ENCODE measurements around the gene DNAJC3.

Gene DNAJC3

DNA sequence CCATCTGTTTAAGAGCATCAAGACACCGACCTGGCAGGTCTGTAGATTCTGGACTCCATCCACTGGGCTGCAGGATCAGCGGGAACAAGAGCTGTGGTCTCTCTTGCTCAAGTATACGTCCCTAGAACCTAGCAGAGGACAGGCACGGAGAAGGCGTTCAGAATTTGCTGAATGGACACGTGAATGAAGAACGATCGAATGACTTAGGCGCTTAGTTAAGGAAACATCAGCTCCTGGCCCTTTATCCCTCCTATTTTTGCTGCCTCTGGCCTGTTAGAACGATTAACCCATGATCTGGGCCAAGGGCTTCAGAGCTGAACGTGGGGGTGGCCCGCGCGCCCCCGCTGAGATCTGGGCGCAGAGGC is 33.4 kb upstream of the DNAJC3 start:
- TF ChIP-seq, protein P1, sequence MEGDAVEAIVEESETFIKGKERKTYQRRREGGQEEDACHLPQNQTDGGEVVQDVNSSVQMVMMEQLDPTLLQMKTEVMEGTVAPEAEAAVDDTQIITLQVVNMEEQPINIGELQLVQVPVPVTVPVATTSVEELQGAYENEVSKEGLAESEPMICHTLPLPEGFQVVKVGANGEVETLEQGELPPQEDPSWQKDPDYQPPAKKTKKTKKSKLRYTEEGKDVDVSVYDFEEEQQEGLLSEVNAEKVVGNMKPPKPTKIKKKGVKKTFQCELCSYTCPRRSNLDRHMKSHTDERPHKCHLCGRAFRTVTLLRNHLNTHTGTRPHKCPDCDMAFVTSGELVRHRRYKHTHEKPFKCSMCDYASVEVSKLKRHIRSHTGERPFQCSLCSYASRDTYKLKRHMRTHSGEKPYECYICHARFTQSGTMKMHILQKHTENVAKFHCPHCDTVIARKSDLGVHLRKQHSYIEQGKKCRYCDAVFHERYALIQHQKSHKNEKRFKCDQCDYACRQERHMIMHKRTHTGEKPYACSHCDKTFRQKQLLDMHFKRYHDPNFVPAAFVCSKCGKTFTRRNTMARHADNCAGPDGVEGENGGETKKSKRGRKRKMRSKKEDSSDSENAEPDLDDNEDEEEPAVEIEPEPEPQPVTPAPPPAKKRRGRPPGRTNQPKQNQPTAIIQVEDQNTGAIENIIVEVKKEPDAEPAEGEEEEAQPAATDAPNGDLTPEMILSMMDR (IDR thresholded peaks at IDR 0.05) = no peak
- H3K79me2 ChIP-seq = no peaks in the 10 kb centered on the region
- H3K4me2 ChIP-seq (ENCODE audit: low read length) = peak overlapping the region; percentile 74
- H3K27me3 ChIP-seq (ENCODE audit: control insufficient read depth, insufficient read depth, low read length) = no peaks in the 10 kb centered on the region
- peak overlapping the region; percentile 78 for H2AFZ ChIP-seq
- no peak overlapping the region for H3K9ac ChIP-seq
- H3K4me3 ChIP-seq (ENCODE audit: low read depth, low read length) = peak overlapping the region; percentile 8
- no peaks in the 10 kb centered on the region for H3K4me1 ChIP-seq
- no peaks in the 10 kb centered on the region for H3K36me3 ChIP-seq (ENCODE audit: control insufficient read depth, insufficient read depth, low read length)
- peak overlapping the region; percentile 32 for H3K27ac ChIP-seq
- no peaks in the 10 kb centered on the region for H3K9me3 ChIP-seq (ENCODE audit: control insufficient read depth, low read length)

DNA sequence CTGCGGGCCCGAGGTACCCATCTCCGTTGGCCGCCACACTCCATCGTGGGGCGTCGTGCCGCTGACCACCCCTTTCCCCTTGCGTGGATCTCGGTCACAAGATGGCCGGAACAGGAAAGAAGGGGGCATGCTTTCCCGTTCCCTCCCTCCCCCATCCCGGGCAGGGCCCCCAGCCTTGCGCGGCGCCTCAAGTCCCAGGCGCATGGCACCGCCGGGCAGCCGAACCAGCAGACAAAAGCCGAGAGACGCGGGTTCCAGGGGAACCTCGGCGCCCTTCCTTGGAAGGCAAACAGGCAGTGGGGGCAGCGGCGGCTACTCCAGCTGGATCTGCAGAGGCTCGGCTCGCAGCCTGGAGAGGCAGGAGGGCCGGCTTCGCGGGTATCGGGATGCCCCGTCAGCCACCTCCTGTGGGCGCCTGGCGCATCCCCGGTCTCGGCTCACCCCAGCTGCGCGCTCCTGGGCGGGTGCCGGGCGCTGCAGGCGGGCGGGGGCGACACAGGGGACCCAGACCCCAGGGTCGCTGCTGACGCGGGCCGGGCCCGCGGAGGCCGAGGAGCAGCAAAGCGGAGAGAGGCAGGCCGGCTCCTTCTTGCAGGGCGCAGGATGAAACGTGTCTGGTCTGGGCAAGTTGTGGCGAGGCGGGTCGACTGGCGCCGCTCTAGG is 32.9 kb upstream of the DNAJC3 start:
- Histone ChIP-seq H3K27ac (peak overlapping the region; percentile 32), H3K4me2 (ENCODE audit: low read length) (peak overlapping the region; percentile 74), H2AFZ (peak overlapping the region; percentile 78), H3K4me3 (ENCODE audit: low read depth, low read length) (peak overlapping the region; percentile 8), H3K9ac (no peak overlapping the region), H3K27me3 (ENCODE audit: control insufficient read depth, insufficient read depth, low read length) (no peaks in the 10 kb centered on the region), H3K36me3 (ENCODE audit: control insufficient read depth, insufficient read depth, low read length) (no peaks in the 10 kb centered on the region), H3K79me2 (no peaks in the 10 kb centered on the region), H3K4me1 (no peaks in the 10 kb centered on the region), H3K9me3 (ENCODE audit: control insufficient read depth, low read length) (no peaks in the 10 kb centered on the region)
- TF ChIP-seq, protein P1 (IDR thresholded peaks at IDR 0.05) = no peak

DNA sequence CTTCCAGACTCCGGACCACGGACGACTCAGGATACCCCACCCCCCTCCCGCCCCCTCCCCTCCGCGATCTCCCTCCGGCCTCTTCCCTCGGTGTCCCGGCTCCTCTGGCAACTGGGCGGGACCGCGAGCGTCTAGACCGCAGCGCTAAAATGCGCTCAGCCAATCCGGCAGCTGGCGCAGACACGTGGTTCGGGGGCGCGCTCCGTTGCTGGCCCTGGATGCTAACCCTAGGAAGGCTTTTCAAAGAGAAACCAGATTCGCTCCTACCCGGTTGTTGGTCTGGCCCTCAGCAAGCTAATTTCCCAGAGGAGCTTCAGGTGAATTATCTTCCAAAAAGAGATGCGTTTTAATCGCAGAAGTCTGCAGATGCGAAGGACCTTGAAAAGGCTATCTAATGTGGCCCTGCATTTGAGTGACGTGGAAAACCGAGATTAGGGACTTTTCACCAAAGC is 32.3 kb upstream of the DNAJC3 start, which contains the start of gene DZIP1:
DZIP1 (minus strand) TSS at position 106 of the 452 bp plus-strand sequence. CDS start 2,677 bp downstream, outside the sequence.
- Histone ChIP-seq H3K27me3 (ENCODE audit: control insufficient read depth, insufficient read depth, low read length) (no peaks in the 10 kb centered on the region), H3K4me2 (ENCODE audit: low read length) (peak within 1 kb of the TSS; percentile 74), H3K9me3 (ENCODE audit: control insufficient read depth, low read length) (no peaks in the 10 kb centered on the region), H2AFZ (peak within 1 kb of the TSS; percentile 83), H3K27ac (peak within 1 kb of the TSS; percentile 32), H3K36me3 (ENCODE audit: control insufficient read depth, insufficient read depth, low read length) (no peaks in the 10 kb centered on the region), H3K9ac (no peak within 1 kb of the TSS), H3K4me1 (no peaks in the 10 kb centered on the region), H3K79me2 (no peaks in the 10 kb centered on the region), H3K4me3 (ENCODE audit: low read depth, low read length) (peak within 1 kb of the TSS; percentile 8)
- TF ChIP-seq, protein P1 (IDR thresholded peaks at IDR 0.05) = no peak

GRCh38 chr13:95647321-95647720 is 29.6 kb upstream of the DNAJC3 start:
- TF ChIP-seq, protein P1 (IDR thresholded peaks at IDR 0.05) = no peak
- H3K9ac ChIP-seq = no peak overlapping the region
- H2AFZ ChIP-seq = no peak overlapping the region
- no peak overlapping the region for H3K4me2 ChIP-seq (ENCODE audit: low read length)
- H3K4me1 ChIP-seq = no peaks in the 10 kb centered on the region
- no peaks in the 10 kb centered on the region for H3K36me3 ChIP-seq (ENCODE audit: control insufficient read depth, insufficient read depth, low read length)
- H3K79me2 ChIP-seq = no peaks in the 10 kb centered on the region
- H3K9me3 ChIP-seq (ENCODE audit: control insufficient read depth, low read length) = no peaks in the 10 kb centered on the region
- no peaks in the 10 kb centered on the region for H3K27me3 ChIP-seq (ENCODE audit: control insufficient read depth, insufficient read depth, low read length)
- H3K27ac ChIP-seq = no peak overlapping the region
- no peak overlapping the region for H3K4me3 ChIP-seq (ENCODE audit: low read depth, low read length)

DNA sequence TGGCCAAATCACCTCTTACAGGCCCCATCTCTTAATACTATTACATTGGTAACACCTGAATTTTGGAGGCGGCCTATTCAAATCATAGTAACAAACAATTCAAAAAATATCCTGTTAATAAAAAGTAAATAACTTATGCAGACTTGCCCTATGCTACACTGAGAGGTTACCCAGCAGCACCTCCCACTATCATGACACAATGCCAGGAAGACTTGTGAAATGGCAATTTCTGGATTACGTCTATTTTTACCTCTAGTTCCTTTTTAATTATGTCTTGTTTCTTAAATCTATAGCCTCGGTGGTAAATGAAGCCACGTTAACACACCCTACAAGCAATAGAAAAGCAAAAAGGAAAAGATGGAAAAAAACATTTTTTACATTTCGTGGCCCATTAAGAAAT is 26.2 kb upstream of the DNAJC3 start:
- Histone ChIP-seq H3K9ac (no peak overlapping the region), H3K4me1 (no peaks in the 10 kb centered on the region), H3K36me3 (ENCODE audit: control insufficient read depth, insufficient read depth, low read length) (no peaks in the 10 kb centered on the region), H3K9me3 (ENCODE audit: control insufficient read depth, low read length) (no peaks in the 10 kb centered on the region), H3K79me2 (no peaks in the 10 kb centered on the region), H3K27me3 (ENCODE audit: control insufficient read depth, insufficient read depth, low read length) (no peaks in the 10 kb centered on the region), H3K4me2 (ENCODE audit: low read length) (no peak overlapping the region), H3K27ac (no peak overlapping the region), H2AFZ (no peak overlapping the region), H3K4me3 (ENCODE audit: low read depth, low read length) (no peak overlapping the region)
- TF ChIP-seq, protein P1 (IDR thresholded peaks at IDR 0.05) = no peak
